Epithelial cell of esophagus (primary cell): Measurements from ENCODE around the gene OSBPL9.

Source experiments
- DNase-seq: peaks from one replicate; pipeline ENCODE4 v3.0.0; 2010; ENCODE audit warnings: low read depth
- H3K4me3 ChIP-seq: 2 replicates; pipeline ENCODE4 v1.5.1; 2011; ENCODE audit warnings: mild to moderate bottlenecking, low read length, control low read depth
- CTCF ChIP-seq: IDR thresholded peaks from 2 replicates; pipeline ENCODE4 v1.5.1; 2011; ENCODE audit warnings: low read depth, mild to moderate bottlenecking, low read length, control low read depth, inconsistent platforms; ENCODE audit not compliant: insufficient read depth; ENCODE audit errors: missing control alignments

The OSBPL9 gene

DNA sequence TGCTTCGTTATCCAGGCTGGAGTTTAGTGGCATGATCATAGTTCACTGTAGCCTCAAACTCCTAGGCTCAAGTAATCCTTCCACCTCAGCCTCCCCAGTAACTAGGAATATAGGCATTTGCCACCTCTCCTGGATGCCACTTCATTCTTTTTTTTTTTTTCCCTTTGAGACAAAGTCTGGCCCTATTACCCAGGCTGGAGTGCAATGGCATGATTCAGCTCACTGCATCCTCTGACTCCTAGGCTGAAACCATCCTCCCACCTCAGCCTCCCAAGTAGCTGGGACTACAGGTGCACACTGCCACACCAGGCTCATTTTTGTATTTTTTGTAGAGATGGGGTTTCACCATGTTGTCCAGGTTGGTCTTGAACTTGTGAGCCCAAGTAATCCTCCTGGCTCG lies 19.3 kb downstream of the OSBPL9 start:
- no peak overlapping the region for H3K4me3 ChIP-seq
- DNase-seq = peak; percentile 18
- TF ChIP-seq CTCF = no peak

GRCh38 chr1:51636764-51637522 lies 20.1 kb downstream of the OSBPL9 start:
- TF ChIP-seq CTCF = no peak
- no peak overlapping the region for H3K4me3 ChIP-seq
- peak; percentile 93 for DNase-seq

DNA sequence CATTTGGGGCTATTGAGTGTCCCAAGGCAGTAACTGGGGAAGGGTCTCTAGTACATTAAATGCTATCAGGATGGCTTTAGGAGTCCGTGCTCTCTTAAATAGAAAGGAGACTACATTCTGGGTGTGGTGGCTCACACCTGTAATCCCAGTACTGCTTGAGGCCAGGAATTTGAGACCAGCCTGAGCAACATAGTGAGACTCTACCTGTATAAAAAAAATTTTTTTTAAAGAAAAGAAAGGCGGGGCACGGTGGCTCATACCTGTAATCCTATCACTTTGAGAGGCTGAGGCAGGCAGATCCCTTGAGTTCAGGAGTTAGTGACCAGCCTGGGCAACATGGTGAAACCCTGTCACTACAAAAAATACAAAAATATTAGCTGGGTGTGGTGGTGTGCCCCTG lies 21.5 kb downstream of the OSBPL9 start:
- TF ChIP-seq CTCF = no peak
- H3K4me3 ChIP-seq = no peak overlapping the region
- peak; percentile 60 for DNase-seq

DNA sequence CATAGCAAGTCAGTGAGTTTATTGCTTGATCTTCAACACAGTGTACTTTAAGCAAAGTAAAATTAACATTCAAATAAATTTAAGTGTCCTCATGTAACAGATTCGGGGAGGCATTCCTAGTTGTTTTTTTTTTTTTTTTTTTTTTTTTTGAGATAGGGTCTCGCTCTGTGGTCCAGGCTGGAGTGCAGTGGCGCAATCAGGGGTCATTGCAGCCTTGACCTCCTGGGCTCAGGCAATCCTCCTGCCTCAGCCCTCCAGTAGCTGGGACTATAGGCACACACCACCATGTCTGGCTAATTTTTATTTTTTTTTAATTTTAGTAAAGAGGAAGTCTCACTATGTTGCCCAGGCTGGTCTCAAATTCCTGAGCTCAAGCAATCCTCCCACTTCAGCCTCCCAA lies 22.8 kb downstream of the OSBPL9 start:
- no peak for TF ChIP-seq CTCF
- DNase-seq = no peak
- no peak overlapping the region for H3K4me3 ChIP-seq

- no peak for DNase-seq
- no peak for TF ChIP-seq CTCF
- no peak overlapping the region for H3K4me3 ChIP-seq
Measured at GRCh38 chr1:51641096-51641495, 24.2 kb downstream of the OSBPL9 start.

- TF ChIP-seq CTCF = no peak
- H3K4me3 ChIP-seq = no peak overlapping the region
- DNase-seq = no peak
Measured at GRCh38 chr1:51642739-51643142, 25.8 kb downstream of the OSBPL9 start.

DNA sequence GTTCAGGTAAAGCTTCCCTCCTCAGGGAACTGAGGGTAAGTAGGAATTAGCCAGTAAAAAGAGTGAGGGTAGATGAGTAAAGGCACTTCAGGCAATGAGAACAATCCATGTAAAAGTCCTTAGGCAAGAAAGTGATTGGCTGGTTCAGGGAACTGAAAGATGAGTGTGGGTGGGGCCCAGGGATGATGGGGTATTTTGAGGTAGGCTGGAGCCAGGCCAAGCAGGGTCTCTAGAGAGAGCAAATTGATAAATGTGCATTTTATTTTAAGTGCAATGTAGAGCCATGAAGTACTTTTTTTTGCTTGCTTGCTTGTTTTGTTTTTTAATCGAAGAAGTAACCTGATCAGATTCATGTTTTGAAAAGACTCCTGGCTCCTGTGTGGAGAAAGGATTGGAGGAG lies 26.5 kb downstream of the OSBPL9 start:
- H3K4me3 ChIP-seq = no peak overlapping the region
- no peak for TF ChIP-seq CTCF
- DNase-seq = no peak
